NCI-H526 treated with DMSO at 0.1 percent for 48 hours (cell line): ENCODE data around the gene SKP1.
"Not testable (repeated sequence)": the region's sequence is repeated elsewhere in the genome, so short reads cannot be mapped to it uniquely, and the experiment has no call there.

ENCODE experiments used
- DNase-seq: peaks from one replicate; lab custom pipeline; 2025; lab: John Stamatoyannopoulos, UW

SKP1 gene

DNA sequence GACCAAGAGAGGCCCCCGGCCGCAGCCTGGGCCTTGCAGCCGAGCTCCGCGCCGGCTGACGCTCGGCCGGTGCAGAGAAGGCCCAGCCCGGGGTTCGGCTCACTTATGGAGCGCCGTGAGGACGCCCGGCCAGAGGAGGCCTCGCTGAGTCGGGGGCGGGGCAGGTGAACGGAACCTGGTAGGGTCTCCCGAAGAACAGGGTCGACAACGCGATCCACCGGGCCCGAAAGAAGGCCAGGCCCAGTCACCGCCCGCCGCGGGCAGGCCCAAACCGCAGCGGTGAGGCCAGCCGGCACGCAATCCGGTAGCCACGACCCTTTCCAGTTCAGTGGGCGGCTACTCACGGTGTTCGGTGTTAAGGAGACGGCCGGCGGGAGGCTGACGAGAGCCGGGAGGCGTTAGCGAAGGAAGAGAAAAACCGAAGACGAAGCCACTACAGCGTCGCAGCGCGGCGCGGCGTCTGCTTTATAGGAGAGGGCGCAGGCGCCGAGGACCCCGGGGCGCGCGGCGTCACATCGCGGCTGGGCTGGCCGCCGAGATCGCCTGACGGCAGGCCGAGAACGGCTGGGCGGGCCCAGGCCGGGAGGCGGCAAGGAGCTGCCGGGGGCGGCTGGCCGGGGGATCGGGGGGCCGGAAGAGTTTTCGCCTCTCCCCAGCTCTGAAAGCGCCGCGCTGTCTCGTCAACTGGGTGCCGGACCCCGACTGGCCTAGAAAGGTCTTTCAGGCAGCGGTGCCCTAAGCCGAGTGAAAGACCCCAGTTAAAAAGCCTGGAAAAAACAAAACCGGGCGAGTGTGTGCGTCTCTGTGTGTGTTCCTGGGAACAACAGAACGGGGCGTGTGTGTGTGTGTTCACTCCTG, at the start of gene SKP1:
Gene SKP1 (minus strand): TSS at position 440 of the 858 bp plus-strand sequence. CDS start 2,928 bp downstream, outside the sequence.
- DNase-seq, result peak; percentile 57

DNA sequence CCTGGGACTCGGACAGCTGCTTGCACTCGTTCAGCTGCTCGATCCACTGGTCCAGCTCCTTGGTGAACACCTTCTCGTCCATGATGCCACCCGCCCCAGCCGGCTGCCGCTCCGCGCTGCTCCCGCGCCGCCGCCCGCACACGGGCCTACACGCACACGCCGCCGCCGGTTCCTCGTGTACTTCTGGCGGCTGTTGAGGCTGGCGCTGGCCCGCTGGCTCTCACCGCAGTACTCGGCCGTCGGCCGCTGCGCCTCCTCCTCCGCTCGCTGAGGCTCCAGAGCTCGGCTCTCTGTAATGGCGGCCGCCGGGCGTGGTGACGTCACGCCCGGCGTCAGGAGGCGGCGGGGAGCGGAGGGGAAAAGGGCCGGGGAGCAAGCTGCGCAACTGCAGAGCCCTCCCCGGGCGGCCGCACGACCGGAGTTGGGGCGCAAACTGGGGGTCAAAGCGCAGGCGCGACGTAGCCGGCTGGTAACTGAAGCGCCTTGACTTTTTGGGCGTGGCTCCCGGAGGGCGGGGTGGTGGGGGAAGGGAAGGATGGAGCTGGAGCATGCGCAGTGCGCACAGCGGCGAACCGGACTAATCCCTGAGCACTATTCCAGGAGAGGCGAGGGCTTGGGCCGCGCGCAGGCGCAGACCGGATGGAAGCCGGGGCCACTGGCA, 49.2 kb upstream of the SKP1 start, which contains the start of gene PPP2CA:
Gene PPP2CA (minus strand): TSS at position 294 of the 661 bp plus-strand sequence. CDS start 212 bp downstream, at position 82.
- DNase-seq, result peak; percentile 91

- DNase-seq, result no peak
Observed at GRCh38 chr5:134224888-134225779, 48.4 kb upstream of the SKP1 start.

- no peak for DNase-seq
Observed at GRCh38 chr5:134223406-134224248, 46.9 kb upstream of the SKP1 start.

DNA sequence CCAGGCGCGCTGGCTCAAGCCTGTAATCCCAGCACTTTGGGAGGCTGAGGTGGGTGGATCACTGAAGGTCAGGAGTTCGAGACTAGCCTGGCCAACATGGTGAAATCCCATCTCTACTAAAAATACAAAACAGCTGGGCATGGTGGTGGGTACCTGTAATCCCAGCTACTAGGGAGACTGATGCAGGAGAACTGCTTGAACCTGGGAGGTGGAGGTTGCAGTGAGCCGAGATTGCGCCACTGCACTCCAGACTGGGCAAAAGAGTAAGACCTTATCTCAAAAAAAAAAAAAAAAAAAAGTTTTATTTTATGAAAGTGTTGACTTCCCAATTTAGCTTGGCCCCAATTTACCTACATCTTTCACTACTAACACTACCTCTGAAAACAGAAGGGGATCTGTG, 44.9 kb upstream of the SKP1 start:
- DNase-seq, result not testable (repeated sequence)

DNA sequence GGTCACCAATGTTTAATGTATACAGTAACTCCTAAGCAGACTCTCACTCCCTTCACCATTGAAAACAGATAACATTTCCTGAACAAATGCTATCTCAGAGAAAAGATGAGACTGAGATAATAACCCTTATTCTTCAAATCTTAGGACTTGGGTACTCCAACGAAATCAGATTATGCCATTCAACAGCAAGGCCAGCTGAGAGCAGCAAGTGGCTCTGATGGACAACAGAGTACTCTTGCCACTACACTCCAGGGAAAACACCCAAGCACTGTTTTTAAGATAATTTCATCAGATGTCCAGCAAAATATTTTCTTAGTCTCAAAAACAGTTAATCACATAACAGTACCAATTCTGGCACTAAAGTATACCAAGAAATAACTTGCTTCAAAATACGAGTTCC, 39.0 kb upstream of the SKP1 start:
- no peak for DNase-seq

GRCh38 chr5:134211263-134212031, 34.7 kb upstream of the SKP1 start:
- not testable (repeated sequence) for DNase-seq

DNA sequence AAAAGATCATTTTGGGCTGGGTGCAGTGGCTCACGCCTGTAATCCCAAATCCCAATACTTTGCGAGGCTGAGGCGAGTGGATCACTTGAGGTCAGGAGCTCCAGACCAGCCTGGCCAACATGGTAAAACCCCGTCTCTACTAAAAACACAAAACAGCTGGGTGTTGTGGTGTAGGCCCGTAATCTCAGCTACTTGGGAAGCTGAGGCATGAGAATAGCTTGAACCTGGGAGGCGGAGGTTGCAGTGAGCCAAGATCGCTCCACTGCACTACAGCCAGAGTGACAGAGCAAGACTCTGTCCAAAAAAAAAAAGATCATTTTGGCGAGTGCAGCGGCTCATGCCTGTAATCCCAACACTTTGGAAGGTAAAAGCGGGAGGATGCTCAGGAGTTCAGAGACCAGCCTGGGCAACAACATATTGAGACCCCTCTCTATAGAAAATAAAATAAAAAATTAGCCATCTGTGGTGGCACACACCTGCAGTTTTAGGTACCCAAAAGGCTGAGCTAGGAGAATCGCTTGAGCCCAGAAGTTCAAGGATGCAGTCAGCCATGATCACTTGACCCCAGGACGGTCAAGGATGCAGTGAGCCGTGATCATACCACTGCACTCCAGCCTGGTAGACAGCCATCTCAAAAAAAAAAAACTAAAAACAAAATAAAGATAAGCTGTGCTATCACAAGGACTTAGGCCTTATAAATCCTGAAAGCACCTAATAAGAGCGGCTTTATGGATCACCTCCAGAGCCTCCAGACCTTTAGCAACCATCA, 32.9 kb upstream of the SKP1 start:
- no peak for DNase-seq

GRCh38 chr5:134207696-134208095, 30.9 kb upstream of the SKP1 start:
- no peak for DNase-seq

DNA sequence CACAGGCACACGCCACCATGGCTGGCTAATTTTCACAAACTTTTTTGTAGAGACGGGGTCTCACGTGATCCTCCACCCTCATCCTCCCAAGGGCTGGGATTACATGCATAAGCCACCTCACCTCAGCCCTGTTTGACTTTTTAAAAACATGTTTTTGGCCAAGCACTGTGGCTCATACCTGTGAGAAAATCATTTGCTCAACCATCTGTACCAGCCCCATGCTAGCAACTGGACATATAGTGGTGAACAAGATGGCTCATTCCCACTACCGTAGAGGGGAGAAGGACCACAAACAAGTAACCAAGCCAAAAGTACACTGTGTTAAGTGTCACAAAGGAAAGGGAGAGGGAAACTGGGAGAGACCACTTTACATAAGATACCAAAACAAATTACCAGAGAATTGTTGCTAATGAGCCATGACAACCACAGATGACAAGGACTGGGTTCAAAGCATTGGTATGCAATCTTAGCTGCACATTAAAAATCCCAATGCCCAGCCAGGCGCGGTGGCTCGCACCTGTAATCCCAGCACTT, 29.9 kb upstream of the SKP1 start:
- DNase-seq, result no peak

GRCh38 chr5:134204575-134204974, 27.8 kb upstream of the SKP1 start:
- DNase-seq, result no peak

- DNase-seq, result no peak
Observed at GRCh38 chr5:134203630-134204029, 26.9 kb upstream of the SKP1 start.

- DNase-seq, result no peak
Observed at GRCh38 chr5:134195666-134196065, 18.9 kb upstream of the SKP1 start.

GRCh38 chr5:134189031-134189430, 12.3 kb upstream of the SKP1 start:
- DNase-seq, result no peak

GRCh38 chr5:134188092-134188491, 11.3 kb upstream of the SKP1 start:
- DNase-seq, result no peak

DNA sequence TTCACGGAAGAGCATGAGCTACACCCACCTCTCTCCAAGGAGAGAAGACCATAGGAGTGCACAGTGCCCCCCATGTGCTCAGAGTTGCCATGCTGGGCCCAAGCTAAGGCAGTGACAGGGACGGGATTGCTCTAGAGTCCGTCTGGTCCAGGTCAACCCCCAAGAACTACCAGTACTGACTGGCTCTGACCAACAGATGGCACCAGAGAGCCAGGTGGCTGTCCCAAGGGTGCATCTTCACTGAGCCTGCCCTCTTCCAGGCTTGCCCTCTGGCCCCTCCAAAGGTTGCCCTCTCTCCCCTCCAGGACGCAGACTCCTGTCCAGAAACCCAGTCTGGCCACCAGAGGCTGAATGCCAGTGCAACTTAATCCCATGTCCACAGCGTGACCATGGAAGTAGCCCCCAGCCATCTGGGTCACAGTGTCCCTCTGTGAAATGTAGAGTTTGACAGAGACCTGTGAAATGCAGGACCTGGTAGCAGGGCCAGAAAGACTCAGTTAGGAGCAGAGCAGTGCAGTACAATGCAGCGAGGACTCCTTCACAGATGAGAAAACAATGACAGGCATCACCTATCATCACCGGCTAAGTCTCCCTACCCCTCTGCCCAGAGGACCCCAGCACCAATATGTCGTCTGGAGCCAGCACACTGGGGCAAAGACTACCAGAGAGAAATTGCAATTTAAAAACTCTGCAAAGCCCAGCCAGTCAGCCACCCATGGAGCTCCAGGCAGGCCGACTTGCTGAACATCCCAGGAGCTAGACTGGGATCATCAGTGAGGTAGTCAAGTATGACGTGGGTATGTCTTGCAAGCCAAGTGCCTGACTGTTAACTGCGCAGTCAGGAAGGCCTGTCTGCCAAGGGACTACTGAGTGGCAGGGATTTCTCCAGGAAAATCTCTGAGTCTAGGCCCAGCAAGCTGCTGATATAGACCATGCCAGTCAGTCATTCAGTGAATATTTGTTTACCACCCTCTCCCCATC, 7.7 kb upstream of the SKP1 start:
- no peak for DNase-seq

DNA sequence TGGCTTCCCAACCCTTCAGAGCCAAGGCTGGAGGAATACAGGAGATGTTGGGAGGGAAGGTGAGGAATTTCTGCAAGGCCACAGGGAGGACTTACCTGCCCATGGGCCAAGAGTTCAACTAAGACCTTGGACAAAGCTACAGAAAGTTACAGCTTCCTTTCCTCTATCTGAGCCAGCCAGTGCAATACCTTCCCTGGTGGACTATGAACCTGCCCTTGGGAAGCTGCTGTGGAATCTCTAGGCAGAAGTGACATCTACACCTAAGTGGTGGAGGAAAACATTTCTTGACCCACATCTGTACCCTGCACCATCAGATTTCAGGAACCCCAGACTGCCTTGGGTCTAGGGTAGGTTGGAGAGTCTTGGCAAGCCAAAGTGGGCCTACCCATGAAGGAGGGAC, 6.7 kb upstream of the SKP1 start:
- DNase-seq, result no peak

GRCh38 chr5:134178096-134178419, 1.3 kb upstream of the SKP1 start:
- no peak for DNase-seq
